HL-60 (cell line): ENCODE measurements around the gene CNTNAP2.
A peak's percentile ranks its signal among the peaks of the same experiment; 100 is the strongest.

Experiments
- DNase-seq, 2 experiments: peaks; one replicate each; pipeline ENCODE4 v3.0.0-alpha.2; 2010 to 2020; ENCODE audit warnings: low read depth in 1 of 2, low spot score in 1 of 2
- H3K27ac ChIP-seq: fragments of 250-450 bp; sonication (Bioruptor Pico); replicated peaks from 2 replicates; pipeline ENCODE4 v1.5.1; 2020; ENCODE audit warnings: mild to moderate bottlenecking, moderate library complexity
- H3K27me3 ChIP-seq: fragments of 250-450 bp; sonication (Bioruptor Pico); 2 replicates; pipeline ENCODE4 v1.5.1; 2021; ENCODE audit warnings: mild to moderate bottlenecking, moderate library complexity; ENCODE audit not compliant: insufficient read depth, poor library complexity, severe bottlenecking
- H3K4me3 ChIP-seq: replicated peaks from 2 replicates; pipeline ENCODE4 v1.5.1; 2011; ENCODE audit warnings: mild to moderate bottlenecking, control low read depth, low read length; ENCODE audit not compliant: insufficient read depth
- CTCF ChIP-seq: IDR thresholded peaks from one replicate; pipeline ENCODE4 v1.5.1; 2011; ENCODE audit warnings: low read length, control low read depth, inconsistent platforms; ENCODE audit not compliant: insufficient read depth
- GABPA ChIP-seq: IDR thresholded peaks from 2 replicates; pipeline ENCODE4 v1.6.1; 2012; ENCODE audit warnings: low read depth
- POLR2AphosphoS5 ChIP-seq: IDR thresholded peaks from 2 replicates; pipeline ENCODE4 v1.6.1; 2012; ENCODE audit warnings: low read depth
- REST ChIP-seq: IDR thresholded peaks from 2 replicates; pipeline ENCODE4 v1.6.1; 2012; ENCODE audit warnings: low read depth; ENCODE audit not compliant: insufficient replicate concordance
- SPI1 ChIP-seq: IDR thresholded peaks from 2 replicates; pipeline ENCODE4 v1.6.1; 2012; ENCODE audit warnings: low read depth, mild to moderate bottlenecking, borderline replicate concordance

CNTNAP2 gene

GRCh38 chr7:148408307-148408706 lies 2291.7 kb downstream of the CNTNAP2 start:
- Histone ChIP-seq H3K4me3 (no peak overlapping the region), H3K27me3 (no peaks in the 10 kb centered on the region), H3K27ac (no peak overlapping the region)
- DNase-seq = no peak
- TF ChIP-seq SPI1 (no peak), POLR2AphosphoS5 (no peak), CTCF (no peak), GABPA (no peak), REST (no peak)

GRCh38 chr7:148410905-148411304 lies 2294.3 kb downstream of the CNTNAP2 start:
- Histone ChIP-seq H3K4me3 (no peak overlapping the region), H3K27ac (no peak overlapping the region), H3K27me3 (no peaks in the 10 kb centered on the region)
- no peak for DNase-seq
- TF ChIP-seq GABPA (no peak), CTCF (no peak), SPI1 (no peak), POLR2AphosphoS5 (no peak), REST (peak; percentile 46)

- DNase-seq = no peak
- H3K27ac ChIP-seq = no peak overlapping the region
- peaks cover 3% of the 10 kb centered on the region for H3K27me3 ChIP-seq
- H3K4me3 ChIP-seq = no peak overlapping the region
- TF ChIP-seq POLR2AphosphoS5 (no peak), REST (no peak), GABPA (no peak)
Measured at GRCh38 chr7:148412691-148413090, 2296.1 kb downstream of the CNTNAP2 start.
